Activated naive CD4-positive, alpha-beta T cell treated with Interleukin-2 at 50 U/mL for 16 hours (primary cell): Measurements from ENCODE around the gene CHCHD2.
"Not testable (repeated sequence)": the region's sequence is repeated elsewhere in the genome, so short reads cannot be mapped to it uniquely, and the experiment has no call there.

Source experiments
- DNase-seq: peaks from one replicate; pipeline ENCODE4 v3.0.0-alpha.2; 2020

CHCHD2 gene

DNA sequence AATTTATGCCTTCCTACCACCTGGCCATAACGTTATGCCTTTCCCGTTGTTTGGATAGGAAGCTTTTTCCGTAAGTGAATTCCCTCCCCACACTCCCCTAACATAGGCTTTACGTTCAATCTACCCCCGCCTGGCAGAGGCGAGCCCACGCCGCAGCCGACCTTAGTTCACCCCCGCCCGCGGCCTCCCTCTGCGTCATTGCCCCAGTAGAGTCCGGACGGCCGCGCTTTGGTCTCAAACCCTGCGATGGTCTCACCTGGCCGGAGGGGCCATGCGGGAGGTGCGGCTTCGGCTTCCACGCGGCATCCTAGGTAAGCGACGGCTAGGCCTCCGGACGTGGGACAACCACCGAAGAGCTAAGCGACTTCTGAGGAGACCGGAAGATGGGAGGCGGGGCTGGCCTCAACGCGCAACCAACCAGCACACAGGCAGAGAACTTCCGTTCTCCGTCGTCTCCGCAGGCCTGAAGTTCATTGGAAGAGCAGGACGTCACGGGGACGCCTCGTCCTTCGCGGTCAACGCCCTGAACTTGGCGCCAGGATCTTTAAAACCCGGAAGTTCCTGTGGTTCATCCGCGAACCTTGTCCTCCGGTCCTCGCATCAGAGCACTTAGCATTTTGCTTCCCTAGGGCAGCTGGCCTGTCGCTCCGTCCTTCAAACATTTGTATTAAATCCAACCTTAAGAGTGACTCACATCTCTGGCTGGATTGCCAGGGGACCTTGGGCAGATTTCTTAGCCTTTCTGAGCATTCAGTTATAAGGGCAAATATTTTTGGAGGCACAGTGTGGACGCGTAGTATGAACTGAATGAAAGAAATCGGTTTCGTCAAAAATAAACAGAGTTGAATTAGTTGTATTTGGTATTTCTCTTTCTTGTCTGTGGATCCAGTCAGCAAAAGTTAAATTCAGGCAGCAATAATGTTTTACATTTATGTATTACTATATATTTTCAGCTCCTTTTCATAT, at the start of gene CHCHD2:
TSS of gene CHCHD2 (minus strand) at position 369 of the 966 bp plus-strand sequence. CDS start at position 306, 63 bp downstream.
- peak; percentile 95 for DNase-seq

GRCh38 chr7:56131062-56131461, 24.8 kb upstream of the CHCHD2 start:
- not testable (repeated sequence) for DNase-seq

DNA sequence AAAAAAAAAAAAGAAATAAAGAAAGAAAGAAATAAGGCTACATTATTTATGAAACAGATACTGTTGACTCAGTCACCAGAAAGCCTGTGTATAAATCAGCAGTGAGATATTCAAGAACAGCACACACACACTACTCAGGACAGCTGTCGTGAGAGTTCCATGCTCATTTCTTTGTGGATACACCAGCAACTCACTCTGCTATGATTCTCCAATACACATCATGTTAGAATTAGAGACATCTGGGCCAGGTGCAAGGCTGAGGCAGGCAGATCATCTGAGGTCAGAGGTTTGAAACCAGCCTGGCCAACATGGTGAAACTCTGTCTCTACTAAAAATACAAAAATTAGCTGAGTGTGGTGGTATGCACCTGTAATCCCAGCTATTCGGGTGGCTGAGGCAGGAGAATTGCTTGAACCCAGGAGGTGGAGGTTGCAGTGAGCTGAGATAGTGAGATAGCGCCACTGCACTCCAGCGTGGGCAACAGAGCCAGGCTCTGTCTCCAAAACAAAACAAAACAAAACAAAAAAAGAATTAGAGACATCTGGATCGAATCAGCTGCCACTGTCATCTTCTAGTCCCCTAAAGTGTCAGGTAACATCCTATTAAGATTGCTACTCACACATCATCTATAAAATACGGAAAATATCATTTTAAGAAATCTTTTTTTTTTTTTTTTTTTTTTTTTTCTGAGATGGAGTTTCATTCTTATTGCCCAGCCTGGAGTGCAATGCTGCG, 21.1 kb upstream of the CHCHD2 start:
- no peak for DNase-seq

- no peak for DNase-seq
These were observed 19.6 kb upstream of the CHCHD2 start for GRCh38 chr7:56125831-56126230.

GRCh38 chr7:56124981-56125380, 18.7 kb upstream of the CHCHD2 start:
- DNase-seq, result no peak

GRCh38 chr7:56121440-56121839, 15.2 kb upstream of the CHCHD2 start:
- DNase-seq, result no peak

DNA sequence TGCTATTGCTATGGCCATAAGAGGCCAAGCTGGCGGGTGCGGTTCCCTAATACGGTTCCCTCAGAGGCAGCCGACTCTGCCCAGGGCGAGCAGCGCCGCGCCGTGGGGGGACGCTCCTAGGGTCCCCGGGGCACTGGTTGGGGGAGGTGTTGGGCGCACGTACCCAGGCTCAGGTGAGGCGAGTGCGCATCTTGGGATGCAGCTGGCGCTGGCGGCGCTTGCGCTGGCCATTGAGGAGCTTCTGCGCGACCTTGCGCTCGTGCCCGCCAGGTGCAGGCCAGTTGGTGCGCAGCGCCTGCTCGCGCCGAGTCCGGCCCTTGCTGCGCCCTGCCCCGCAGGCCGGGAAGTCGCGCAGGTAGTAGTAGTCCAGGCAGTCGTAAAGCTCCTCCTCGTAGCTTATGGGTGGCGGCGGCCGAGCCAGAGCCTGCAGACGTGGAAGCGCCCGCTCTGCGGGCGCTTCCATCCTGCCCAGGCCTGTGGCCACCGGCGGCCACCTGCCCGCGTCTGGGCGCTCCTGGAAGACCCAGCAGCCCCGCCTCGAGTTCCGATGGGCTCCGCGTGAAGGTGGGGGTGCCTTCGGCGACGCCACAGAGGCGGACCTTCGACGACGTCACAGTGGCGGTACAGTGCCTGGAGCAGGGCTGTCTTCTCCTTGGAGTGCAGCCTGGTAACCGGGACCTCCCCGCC, 9.7 kb upstream of the CHCHD2 start, which contains the start of gene NUPR2:
TSS of gene NUPR2 (minus strand) at position 566 of the 687 bp plus-strand sequence. CDS start at position 463, 103 bp downstream.
- no peak for DNase-seq

GRCh38 chr7:56112244-56112643, 6.0 kb upstream of the CHCHD2 start:
- DNase-seq, result not testable (repeated sequence)

DNA sequence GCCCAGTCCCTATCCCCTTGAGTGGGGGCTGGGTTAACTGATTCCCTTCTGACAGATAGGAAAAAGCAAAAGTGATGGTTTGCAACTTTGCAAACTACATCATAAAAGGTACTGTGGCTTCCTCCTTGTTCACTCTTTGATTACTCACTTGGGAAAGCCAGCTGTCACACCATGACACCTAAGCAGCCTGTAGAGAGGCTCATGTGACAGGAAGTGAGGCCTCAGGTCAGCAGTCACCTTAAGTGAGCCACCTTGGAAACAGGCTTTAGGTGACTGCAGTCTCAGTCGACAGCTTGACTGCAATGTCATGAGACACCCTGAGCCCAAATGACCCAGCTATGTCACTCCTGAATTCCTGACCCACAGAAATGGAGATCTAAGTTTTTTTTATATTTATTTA, 4.3 kb upstream of the CHCHD2 start:
- DNase-seq, result no peak

- DNase-seq, result no peak
These were observed 1.6 kb upstream of the CHCHD2 start for GRCh38 chr7:56107954-56108258.

GRCh38 chr7:56105508-56105907, 768 bp downstream of the CHCHD2 start:
- DNase-seq, result peak; percentile 37

DNA sequence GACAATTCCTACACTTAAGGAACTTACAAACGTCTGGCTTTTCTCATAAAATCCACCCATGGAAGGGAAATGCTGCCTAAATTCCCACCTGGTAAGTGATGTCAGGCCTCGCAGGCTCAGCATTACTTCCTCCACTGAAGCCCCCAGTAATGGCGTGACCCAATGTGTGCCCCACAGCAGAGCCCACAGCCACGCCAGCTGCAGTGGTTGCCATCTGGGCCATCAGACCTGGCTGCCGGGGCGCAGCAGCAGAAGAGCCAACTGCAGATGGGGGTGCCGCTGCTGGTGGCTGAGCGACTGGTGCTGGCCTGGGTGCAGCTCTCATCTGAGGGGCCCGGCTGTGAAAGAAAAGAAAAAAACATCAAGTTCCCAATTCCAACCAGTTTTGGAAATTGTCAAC, 2.1 kb downstream of the CHCHD2 start:
- DNase-seq, result not testable (repeated sequence)

GRCh38 chr7:56099653-56100052, 6.6 kb downstream of the CHCHD2 start:
- DNase-seq, result no peak

DNA sequence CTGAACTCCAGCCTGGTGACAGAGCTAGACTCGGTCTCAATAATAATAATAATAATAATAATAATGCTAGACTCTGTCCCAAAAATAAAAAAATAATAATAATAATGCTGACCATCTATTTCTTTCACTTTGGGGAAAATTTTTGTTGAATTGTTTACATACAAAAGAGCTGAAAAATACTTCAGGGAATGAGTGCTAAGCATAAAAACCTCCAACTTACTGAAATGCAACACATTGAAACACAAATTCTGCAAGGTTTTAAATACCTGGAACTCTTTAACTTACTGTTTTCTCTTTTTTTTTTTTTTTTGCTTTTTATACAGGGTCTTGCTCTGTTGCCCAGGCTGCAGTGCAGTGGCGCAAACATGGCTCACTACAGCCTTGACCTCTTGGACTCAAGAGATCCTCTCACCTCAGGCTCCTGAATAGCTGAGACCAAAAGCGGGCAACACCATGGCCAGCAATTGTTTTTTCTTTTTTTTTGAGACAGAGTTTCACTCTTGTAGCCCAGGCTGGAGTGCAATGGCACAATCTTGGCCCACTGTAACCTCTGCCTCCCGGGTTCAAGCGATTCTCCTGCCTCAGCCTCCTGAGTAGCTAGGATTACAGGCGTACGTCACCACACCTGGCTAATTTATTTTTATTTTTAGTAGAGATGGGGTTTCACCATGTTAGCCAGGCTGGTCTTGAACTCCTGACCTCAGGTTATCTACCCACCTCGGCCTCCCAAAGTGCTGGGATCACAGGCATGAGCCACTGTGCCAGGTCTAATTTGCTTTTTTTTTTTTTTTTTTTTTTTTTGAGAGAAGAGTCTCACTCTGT, 7.9 kb downstream of the CHCHD2 start:
- DNase-seq, result not testable (repeated sequence)

DNA sequence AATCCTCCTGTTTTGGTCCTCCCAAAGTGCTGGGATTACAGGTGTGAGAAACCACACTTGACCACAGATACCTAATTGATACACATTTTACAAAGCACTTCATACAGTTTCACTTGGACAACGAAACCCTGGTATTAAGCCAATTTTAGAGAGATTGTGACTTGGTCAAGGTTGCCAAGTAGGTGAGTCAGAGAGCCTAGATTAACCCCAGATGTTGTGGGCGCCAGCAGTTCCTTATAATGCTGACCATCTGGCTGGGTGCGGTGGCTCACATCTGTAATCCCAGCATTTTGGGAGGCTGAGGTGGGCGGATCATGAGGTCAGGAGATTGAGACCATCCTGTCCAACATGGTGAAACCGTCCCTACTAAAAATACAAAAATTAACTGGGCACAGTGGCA, 8.6 kb downstream of the CHCHD2 start:
- no peak for DNase-seq

- DNase-seq, result no peak
These were observed 13.3 kb downstream of the CHCHD2 start, which contains the start of gene PHKG1 for GRCh38 chr7:56092789-56093531. TSS of gene PHKG1 (minus strand) at chr7:56092952. CDS start at chr7:56088941, 4,011 bp downstream.

DNA sequence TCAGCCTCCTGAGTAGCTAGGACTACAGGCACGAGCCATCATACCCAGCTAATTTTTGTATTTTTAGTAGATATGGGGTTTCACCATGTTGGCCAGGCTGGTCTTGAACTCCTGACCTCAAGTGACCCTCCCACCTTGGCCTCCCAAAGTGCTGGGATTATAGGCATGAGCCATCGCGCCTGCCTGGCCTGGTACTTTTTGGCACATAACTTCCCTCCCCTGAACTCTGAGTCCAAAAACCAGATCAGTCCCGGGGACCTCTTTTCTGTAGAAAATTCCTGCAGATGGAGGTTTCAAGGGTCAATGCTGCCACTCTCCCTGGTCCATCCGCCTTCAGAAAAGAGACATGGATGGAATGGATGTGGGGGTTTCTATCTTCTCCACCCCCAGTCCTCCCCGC, 13.9 kb downstream of the CHCHD2 start:
- DNase-seq, result not testable (repeated sequence)

- DNase-seq, result no peak
These were observed 14.7 kb downstream of the CHCHD2 start for GRCh38 chr7:56091591-56091990.

DNA sequence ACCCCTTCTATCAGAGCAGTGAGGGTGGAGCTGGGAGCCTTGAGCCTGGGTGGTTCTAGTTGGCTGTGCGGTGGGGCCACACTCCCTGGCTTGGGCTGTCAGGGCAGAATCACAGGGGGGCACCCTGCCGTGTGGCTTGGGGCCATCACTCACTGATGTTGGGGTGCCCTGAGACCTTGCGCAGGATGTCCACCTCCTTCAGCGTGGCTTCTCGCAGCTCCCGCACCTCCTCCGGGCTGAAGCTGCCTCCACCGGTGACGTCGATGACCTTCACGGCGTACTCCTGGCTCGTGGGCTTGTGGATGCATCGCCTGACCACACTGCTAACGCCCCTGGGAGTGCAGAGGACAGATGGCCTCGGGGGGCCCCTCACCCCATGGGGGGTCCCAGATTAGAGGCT, 18.8 kb downstream of the CHCHD2 start:
- DNase-seq, result no peak

DNA sequence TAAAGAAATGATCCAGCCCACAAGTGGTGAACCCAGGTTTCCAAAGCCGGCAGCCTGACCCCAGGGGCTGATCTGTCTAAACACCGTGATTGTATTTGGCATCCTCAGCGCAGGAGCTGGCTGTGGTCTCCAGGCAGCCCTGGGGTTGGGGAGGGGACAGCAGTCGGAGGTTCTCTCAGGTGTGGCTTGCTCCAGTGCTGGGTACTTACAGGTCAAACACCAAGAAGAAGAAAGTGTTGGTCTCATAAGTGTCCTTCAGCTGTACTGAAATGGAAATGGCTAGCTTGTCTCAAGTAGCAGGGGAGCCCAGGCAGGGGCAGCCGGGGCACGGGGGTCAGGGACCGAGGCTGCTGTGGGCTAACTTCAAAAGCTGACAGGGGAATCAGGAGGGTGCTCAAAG, 19.5 kb downstream of the CHCHD2 start:
- no peak for DNase-seq

- no peak for DNase-seq
These were observed 23.0 kb downstream of the CHCHD2 start for GRCh38 chr7:56083150-56083785.
